H1 (cell line): ENCODE measurements around the gene CST1.
"Not testable (repeated sequence)": the region's sequence is repeated elsewhere in the genome, so short reads cannot be mapped to it uniquely, and the experiment has no call there.

Experiments
- CTCF ChIP-seq, 3 experiments: IDR thresholded peaks; 1 replicate in 2 of 3; 2 replicates in 1 of 3; pipeline versions ENCODE4 v1.5.1 to v1.6.1; 2011; ENCODE audit warnings: low read length in 3 of 3, mild to moderate bottlenecking in 3 of 3, inconsistent platforms in 2 of 3, low read depth in 1 of 3, moderate library complexity in 1 of 3; ENCODE audit not compliant: insufficient read depth in 1 of 3; ENCODE audit errors: control extremely low read depth in 1 of 3
- POLR2A ChIP-seq, 2 experiments: IDR thresholded peaks; 1 replicate in 1 of 2; 2 replicates in 1 of 2; pipeline ENCODE4 v1.6.1; 2011; ENCODE audit warnings: low read depth in 2 of 2, low read length in 2 of 2, mild to moderate bottlenecking in 2 of 2; ENCODE audit errors: control extremely low read depth in 1 of 2
- SP2 ChIP-seq: IDR thresholded peaks from 2 replicates; pipeline ENCODE4 v1.6.1; 2012; ENCODE audit warnings: mild to moderate bottlenecking, low read length, inconsistent platforms

GRCh38 chr20:23799216-23799847 lies 48.6 kb upstream of the CST1 start:
- TF ChIP-seq POLR2A (IDR thresholded peaks at IDR 0.05; ENCODE audit: control extremely low read depth in 1 of 2, low read depth in 2 of 2, low read length in 2 of 2); SP2: not testable (repeated sequence)
- TF ChIP-seq CTCF (IDR thresholded peaks at IDR 0.05; ENCODE audit: control extremely low read depth in 1 of 3, insufficient read depth in 1 of 3, low read depth in 1 of 3, low read length in 3 of 3) = peak; percentile 56 to 64 (median 62)
